ENCODE data around the gene ELAVL1.
A peak's percentile ranks its signal among the peaks of the same experiment; 100 is the strongest.
"Not testable (repeated sequence)": the region's sequence is repeated elsewhere in the genome, so short reads cannot be mapped to it uniquely, and the experiment has no call there.

Gene ELAVL1

DNA sequence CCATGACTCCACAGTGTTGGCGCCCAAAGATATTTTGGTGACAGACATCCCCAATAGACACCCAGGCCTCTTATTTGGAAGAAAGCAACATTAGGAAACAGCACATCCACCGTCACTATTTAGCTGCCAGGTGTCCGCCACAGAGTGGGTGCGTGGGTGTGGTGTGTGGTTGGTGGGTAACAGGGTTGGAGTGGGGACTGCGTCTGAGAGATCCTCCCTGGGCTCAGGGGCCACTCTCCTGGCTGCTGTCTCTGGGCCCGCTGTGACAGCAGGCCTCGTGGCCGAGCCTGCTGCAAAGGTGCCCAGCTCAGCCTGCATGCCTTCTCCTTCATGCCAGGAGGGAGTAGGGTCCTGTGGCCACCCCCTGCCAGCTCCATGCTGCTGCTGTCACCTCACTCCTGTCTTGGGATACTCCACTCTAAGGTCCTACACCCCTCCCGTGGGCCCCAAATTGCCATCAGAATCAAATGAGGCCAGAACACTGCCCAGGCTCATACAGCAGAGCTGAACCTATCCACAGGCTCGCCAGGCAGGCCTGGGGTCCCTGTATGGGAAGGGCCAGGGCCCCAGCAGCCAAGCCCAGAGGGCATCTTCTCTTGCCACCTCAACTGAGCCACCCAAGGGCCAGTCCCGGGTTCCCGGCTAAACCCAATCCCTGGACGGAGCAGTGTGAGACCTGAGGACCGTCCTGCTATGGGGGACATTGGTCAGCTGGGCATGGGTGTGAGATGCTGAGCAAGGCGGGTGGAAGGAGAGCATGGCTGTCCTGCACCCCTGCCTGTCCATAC, 37.2 kb downstream of the ELAVL1 start:
- no peak for DNase-seq

DNA sequence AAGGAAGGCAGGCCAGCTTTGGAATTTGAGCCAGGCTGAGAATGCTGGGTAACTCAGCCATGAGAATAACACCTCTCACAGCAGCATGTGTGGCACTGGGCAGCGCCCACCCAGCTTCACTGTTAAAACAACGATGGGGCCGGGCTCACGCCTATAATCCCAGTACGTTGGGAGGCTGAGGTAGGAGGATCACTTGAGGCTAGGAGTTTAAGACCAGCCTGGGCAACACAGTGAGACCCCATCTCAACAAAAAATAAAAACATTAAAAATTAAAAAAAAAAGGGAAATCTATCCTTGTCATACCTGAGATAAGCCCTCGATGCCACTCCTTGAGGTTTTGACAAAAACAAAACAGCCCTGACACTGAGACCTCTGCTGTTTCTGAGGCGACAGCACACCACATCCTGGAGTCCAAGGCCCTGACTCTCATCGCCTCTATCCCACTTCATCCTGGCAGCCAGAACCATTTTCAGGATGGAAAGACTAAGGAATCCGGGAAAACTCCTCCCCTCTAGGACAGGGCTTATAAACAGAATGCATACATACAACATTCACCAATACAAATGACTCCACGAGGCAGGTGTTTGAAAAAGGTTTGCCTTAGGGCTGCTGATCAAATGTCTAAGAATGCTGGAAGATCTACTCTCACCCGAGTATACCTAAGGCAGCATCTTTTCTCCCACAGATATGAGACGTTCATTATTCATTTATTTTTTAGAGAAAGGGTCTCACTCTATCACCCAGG, 39.3 kb downstream of the ELAVL1 start:
- no peak for DNase-seq

DNA sequence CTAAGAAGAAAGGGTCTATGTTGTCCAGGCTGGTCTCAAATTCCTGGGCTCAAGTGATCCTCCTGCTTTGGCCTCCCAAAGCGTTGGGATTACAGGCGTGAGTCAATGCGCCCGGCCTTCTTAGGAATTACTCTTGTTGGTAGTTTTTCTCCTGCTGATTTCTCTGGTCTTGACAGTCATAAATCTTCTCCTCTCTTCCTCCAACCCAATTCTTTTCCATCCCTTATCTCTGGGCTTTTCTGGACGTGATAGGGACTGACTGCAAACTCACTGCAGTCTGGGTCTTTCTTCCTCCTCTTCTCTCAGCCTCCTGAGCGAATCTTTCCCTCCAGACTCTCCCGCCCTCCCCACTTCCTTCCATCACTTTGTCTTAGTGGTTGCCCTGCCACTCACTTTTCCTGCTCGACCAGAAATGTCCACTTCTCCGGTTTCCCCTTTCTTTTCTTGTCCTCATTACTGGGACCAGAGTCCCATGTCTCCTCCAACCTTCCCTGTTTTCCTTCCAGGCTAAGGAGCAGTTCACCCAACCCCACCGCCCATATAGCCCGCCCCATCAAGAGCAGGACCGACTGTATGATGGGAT, 40.1 kb downstream of the ELAVL1 start:
- DNase-seq, result no peak

DNA sequence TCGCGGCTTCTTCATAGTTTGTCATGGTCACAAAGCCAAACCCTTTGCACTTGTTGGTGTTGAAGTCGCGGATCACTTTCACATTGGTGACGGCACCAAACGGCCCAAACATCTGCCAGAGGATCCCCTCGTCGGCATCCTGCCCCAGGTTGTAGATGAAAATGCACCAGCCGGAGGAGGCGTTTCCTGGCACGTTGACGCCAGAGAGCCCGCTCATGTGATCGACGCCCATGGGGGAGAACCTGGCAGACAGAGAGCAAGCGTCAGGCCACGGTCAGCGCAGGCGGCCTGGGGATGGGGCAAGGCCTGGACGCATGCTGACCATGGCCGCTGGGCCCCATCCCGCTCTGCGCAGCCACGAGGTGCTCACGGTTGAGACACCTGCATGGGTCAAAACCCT, 41.9 kb downstream of the ELAVL1 start:
- DNase-seq, result no peak

DNA sequence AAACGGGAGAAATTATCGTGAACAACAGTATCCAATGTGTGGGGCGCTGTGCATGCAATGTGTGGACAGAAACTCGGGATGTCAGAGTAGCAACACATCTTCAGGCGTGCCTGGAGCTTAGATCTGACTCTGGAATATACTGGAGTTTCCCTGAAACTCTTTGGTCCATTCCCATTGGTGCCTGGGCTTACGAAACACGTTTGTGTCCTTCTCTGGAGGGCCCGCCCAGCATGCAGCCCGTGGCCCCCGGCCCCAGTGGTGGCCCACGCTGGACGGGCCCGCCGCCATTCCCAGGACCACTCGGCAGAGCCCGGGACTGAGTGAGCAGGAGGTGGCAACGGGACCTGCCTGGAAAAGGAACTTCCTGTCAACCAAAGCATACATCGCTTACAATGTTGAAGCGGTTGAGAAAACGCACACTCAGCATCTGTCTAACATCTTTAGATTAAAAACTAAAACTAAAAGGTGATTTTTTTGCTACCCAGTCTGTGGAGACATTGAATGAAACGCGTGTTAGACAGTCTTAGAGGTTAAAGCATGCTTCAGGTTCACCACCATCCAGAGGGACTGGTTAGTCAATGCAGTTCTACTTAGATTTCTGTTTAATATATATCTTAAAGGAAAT, 42.7 kb downstream of the ELAVL1 start:
- DNase-seq, result no peak

DNA sequence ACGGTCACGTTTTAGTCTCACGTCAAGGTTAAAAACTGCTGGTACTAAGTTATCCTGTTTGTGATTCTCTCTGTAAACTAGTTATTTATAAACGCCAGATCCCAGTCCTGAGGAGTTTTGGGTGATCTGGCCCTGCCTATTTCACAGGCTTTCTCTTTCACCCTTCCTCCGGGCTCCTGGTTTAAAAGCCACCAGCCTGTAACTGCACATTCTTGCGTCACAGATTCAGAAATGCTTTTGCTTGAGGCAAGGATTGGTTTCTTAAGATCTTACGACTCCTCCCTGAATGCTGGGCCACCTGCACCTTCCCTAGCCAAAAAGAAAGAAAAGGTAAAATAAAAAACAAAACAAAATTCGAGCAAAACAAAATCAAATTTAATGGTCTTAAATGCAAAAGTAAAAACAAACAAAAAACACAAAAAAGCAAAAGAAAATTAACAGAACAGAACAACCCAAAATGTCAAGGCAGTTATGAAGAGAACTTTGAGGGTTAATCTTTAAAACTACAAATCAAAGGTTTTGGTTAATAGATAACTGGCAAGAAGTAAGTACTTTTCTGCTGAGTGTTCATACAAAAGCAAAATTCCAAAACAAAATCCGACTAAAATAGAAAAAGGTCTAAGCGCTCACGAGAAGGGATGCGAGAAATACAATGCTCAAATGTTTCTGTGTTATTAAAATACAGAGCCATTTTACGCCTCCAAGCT, 43.4 kb downstream of the ELAVL1 start:
- DNase-seq, result no peak

DNA sequence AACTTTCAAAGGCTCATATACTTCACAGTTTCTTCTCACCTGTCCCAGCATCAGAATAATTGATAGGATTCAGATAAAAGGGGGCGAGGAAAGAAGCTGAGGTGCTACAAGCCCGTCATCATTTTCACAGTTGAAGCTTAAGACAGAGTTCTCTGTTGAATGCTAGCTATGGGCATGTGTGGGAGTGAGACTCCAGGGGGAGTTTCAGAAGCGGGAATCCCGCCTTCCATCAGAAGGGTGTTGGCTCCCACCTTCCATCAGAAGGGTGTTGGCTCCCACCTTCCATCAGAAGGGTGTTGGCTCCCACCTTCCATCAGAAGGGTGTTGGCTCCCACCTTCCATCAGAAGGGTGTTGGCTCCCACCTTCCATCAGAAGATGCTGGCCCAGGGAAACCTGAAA, 44.4 kb downstream of the ELAVL1 start:
- DNase-seq, result not testable (repeated sequence)

DNA sequence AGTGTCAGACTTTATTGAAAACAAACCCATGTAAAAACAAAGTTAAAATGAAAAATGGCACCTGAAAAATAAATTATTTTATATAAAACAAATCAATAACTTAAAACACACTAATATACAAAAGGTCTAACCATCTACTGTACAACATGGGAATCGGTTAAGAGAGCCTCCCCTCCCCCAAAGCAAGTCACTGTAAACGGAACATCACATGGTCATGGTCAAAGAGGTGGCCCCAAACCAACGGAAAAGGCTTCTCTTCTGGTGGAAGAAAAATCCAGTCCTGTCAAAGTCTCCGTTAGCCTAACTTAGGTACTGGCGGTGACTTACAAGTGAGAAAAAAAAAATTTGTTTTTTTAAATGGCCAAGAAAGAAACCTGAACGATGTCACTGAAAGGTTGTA, 46.2 kb downstream of the ELAVL1 start:
- DNase-seq, result no peak

DNA sequence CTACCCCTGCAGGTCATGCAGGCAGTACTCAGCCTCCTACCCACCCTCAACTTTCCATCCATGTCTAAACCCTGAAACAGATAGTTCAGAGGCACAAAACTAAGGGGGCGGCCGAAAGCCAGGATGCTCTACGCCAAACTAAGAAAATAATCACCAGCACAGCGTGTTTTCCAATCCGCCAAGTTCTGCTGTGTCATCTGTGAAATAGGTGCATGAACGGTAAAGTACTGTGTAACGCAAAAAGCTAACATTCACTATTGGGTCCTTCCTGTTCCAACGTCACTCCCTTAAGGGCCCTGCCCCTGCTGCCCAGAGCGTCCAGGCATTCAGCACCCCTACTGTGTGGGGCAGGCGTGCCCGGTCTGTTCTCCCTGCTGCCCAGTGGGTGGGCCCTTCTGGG, 49.7 kb downstream of the ELAVL1 start:
- DNase-seq, result no peak

DNA sequence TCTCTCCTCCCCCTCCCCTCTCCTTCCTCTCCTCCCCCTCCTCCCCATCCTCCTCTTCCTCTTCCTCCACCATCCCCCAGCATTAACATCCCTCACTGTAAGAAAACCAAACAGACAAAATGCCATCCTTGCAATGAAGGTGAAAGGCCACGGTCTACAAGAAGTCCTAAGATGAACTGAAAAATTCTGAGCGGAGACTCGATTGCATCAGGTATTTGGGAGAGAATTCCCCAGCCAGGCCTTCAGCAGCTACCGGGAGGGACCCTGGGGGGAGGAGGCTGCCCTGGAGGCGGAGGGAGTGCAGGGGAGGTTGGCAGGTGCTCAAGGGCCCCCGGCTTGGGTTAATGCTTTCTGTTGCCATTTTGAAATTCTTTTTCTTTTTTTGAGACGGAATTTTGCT, 51.9 kb downstream of the ELAVL1 start:
- no peak for DNase-seq

DNA sequence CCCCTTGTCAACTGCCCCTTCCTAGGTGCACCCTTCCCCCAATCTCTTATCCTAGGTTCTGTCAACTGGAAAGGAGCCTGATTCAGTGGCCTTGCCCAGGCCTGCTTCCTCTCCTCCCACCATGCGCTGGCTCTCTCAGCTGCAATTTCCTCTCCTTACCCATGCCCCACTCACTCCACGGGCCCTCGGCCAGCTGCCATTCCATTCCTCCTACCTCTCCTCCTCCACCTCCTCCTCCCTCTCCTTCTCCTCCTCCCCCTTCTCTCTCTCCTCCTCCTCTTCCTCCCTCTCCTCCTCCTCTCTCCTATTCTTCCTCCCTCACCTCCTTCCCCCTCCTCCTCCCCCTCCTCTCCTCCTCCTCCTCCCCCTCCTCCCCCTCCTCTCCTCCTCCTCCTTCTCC, 52.4 kb downstream of the ELAVL1 start:
- no peak for DNase-seq

DNA sequence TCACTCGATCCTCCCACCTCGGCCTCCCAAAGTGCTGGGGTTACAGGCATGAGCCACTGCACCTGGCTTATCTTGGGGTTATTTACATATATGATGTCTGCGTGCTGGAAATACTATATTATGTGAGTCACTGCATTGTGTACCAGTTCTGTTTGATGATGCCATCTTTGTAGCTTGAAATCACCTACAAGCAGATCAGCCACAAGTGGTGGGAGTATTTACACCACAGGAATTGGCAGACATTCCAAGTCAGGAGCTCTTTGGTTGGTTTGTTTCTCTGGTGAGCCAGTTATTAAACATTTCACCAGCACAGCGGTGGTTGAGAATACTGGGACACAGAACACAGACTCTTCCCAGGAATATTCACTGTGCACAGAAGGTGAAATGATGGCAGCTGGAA, 57.5 kb downstream of the ELAVL1 start:
- DNase-seq, result no peak

DNA sequence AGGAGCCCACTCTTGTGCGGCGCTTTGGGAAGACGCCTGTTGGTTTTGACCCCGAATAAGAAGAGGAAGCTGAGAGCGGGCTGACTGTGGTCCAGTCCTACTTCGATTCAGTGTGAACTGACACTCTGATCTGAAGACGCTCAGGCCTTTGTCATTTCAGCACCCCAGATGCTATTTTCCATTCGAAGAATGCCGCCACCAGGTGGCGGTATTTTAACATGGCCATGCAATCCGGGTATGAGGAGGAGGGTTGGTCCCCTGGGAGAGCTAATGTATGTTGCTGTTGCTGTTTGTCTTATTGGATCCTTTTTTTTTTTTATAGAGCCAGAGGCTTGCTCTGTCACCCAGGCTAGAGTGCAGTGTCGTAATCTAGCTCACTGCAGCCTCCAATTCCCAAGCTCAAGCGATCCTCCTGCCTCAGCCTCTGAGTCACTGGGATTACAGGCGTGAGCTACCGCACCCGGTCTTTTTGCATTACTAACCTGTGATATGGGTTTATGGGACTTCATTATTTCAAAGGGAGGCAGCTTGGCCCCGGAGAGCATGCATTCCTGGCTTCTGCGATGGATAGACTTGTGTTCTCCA, 61.2 kb downstream of the ELAVL1 start:
- DNase-seq, result peak; percentile 64

DNA sequence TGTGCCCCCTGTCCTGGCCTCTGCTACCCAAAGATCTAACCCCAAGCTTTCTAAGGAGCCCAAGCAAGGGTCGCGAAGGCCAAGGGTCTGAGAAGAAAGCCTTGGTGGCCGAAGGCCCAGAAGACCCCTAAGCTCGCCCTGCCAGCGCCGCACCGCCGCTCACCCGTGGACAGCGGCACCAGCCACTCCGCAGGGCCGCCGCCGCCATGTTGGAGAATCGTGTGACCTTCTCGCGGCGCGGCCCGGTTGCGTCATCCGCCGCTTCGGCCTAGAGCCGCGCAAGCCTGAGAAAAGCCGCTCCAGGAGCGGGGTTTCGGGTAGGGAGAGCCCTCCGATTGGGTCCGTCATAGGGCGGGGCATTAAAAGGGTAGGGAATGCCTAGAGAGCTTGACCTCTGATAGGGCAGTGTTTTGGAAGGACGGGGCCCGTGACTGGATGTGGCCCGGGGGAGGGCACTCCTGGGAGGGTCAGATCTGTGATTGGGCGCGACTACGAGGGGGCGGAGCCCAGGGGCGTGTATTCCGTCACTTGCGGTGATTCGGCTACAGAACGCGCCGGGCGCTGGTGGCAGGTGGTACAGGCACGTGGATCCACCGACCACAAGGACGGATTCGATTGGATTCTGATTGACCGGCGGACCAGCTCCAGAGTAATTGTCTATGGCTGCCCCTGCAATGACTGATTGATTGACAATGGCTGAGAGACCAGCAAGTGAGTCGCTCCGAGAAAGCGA, 61.8 kb downstream of the ELAVL1 start, which contains the start of gene TIMM44:
Gene TIMM44 (minus strand): TSS at position 223 of the 733 bp plus-strand sequence. CDS start 15 bp downstream, at position 208.
- peak; percentile 99 for DNase-seq

DNA sequence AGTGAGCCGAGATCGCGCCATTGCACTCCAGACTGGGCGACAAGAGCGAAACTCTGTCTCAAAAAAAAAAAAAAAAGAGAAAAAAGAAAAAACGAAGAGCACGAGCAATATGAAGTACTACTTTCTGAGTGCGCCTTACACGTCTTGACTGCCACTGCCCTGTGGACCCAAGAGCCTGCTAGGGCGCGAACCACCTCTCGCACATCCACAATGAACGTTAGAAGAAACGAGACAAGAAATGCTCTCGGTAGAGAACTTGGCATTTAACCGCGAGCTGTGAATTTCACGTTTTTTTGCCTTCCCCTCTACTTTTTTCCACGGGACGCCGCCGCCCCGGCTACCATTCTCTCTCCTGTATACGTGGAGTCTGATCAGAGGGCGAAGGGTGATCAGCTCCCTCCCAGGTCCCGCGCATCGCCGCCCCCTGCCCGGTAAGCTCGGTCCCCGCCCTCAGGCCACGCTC, 62.4 kb downstream of the ELAVL1 start:
- no peak for DNase-seq

DNA sequence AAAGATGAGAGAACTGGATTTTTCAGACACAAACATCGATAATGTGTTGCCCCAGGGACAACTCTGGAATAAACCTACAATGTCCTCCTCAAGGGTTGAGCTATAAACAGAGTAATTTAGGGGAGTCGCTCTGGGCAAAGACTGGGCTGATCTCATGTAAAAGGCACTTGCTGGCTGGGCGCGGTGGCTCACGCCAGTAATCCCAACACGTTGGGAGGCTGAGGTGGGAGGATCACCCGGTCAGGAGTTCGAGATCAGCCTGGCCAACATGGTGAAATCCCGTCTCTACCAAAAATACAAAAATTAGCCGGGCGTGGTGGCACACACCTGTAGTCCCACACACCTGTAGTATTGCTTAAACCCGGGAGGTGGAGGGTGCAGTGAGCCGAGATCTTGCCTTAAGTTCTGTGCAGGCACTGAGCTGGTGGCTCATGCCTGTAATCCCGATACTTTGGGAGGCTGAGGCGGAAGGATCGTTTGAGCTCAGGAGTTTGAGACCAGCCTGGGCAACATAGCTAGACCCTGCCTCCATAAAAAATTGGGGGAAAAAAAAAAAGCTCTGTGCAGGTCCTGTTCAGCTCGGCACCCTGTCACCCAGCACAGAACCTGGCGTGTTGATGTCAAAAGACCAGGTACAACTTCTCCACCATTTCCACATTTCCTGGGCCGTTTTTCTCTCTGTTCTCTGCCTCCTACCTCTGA, 63.4 kb downstream of the ELAVL1 start:
- DNase-seq, result no peak

DNA sequence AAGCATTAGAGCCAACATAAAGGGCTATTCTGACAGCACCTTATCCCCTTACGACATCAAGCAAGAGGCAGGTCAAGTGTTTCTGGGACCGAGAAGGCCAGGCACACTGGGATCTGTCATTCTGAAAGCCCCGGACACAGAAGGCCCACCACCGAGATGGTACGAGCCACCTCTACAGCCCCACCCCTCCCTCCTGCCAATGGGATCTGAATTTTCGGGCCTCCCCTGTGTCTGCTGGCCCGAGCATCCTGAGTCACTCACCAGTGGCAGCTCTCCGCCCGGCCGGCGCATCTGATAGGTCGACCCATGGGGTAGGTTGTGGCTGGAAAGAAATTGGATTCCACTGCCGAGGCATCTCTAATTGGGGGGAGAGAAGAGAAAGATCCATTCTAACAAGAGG, 64.6 kb downstream of the ELAVL1 start:
- DNase-seq, result no peak

DNA sequence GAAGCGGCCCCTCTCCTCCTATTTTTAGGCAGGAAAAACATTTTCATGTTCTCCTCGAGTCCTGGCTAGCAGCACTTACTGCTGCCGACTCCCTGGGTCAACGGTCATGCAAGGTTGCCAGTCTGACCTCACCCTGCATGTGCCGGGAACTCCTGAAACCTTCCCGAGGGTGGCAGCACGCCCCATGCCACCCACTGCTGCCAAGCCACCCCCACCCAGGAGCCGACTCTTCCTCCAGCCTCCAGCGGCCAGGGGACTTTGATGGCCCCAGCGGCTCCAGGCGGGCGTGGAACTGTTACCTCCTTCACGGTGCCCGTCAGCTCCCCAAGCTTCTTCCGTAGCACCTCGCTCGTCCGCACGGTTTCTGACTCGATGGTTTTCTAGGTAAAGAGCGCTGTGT, 70.7 kb downstream of the ELAVL1 start:
- DNase-seq, result no peak

DNA sequence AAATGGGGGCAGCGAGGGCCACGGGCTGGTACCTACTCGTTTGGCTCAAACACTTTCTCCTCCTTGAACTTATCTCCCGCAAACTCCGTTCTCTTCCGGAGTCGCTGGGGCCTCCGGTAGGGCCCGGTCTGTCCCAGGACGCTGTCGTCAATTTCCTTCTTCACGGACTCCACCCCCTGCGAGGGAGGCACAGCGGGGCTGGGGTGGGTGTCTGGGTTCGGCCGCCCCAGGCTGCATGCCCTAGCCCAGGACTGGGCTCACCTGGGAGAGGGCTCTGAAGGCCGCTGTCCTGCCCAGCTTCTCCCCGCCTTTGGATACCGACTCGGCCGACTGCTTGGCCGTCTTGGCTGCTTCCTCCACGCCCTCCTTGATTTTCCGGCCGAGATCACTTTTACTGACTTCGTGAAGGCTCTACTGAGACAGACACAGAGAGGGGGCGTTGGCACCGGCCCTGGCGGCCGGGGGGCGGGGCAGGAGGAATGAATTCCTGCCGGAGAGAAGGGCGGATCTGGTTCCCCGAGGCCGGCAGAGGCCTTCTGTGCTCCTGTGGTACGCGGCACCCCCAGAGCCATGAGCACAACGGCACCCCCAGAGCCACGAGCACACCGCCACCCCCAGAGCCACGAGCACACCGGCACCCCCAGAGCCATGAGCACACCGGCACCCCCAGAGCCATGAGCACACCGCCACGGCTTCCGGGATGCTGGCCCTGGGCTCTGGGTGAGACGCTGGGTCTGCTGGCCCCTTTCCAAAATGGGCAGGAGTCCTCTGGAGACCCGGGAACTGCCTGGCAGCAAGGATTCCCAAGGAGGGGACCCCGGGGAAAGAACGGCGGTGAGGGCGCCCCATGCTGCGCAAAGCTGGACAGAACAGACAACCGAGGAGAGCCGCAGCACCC, 71.4 kb downstream of the ELAVL1 start:
- DNase-seq, result no peak

DNA sequence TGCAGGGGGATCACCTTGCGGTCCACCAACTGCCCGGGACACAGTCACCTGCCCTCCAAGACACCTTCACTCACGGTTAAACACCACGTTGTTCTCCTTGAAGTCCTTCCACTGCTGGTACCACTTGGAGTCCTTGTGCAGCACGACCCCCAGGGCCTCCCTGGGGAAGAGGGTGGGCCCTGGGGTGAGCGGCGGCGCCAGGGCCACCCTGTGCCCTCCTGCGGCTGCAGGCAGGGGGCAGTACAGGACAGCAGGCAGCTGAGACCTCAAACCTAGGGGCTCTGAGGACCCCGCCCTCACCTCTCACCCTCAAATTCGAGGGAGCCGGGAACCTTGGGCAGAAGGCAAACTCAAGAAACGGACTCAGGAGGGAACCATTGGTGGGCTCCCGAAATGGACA, 72.0 kb downstream of the ELAVL1 start:
- DNase-seq, result no peak

All from DMS 273 treated with DMSO at 0.1 percent for 48 hours (cell line).